Tibial nerve (tissue), 4 donors: ENCODE measurements around the gene FNBP1. TPM values are rescaled to one million over a fixed set of nuclear protein-coding genes. Genes with fewer than 3 reads are reported as not detected.
A peak's percentile ranks its signal among the peaks of the same experiment; 100 is the strongest.
"Not testable (repeated sequence)": the region's sequence is repeated elsewhere in the genome, so short reads cannot be mapped to it uniquely, and the experiment has no call there.

Source experiments
- DNase-seq, 2 donors: peaks; one replicate each; pipeline ENCODE4 v3.0.0-alpha.2; 2019; ENCODE audit warnings: low spot score in 2 of 2
- H3K27ac ChIP-seq, 4 donors: fragments of 200-600 bp; sonication (generic) in 3 of 4; one replicate each; pipeline ENCODE4 v1.5.1; 2017 to 2019; ENCODE audit warnings: mild to moderate bottlenecking in 1 of 4
- H3K27me3 ChIP-seq, 2 donors: fragments of 200-600 bp; sonication (generic) in 1 of 2; one replicate each; pipeline versions ENCODE4 v1.5.1 to v1.6.0; 2017 to 2019
- H3K36me3 ChIP-seq, 3 donors: fragments of 200-600 bp; sonication (generic); one replicate each; pipeline ENCODE4 v1.5.1; 2018 to 2019
- H3K4me1 ChIP-seq, 4 donors: fragments of 200-600 bp; sonication (generic) in 3 of 4; one replicate each; pipeline ENCODE4 v1.5.1; 2017 to 2019
- H3K4me3 ChIP-seq, 4 donors: fragments of 200-600 bp; sonication (generic) in 3 of 4; one replicate each; pipeline ENCODE4 v1.5.1; 2017 to 2019; ENCODE audit warnings: mild to moderate bottlenecking in 1 of 4, moderate library complexity in 1 of 4
- H3K9me3 ChIP-seq, 4 donors: fragments of 200-600 bp; sonication (generic) in 3 of 4; one replicate each; pipeline ENCODE4 v1.5.1; 2017 to 2019
- EP300 ChIP-seq, 2 donors: sonication (generic); formaldehyde crosslinking; IDR thresholded peaks; one replicate each; pipeline ENCODE4 v1.6.1; 2017; ENCODE audit warnings: antibody characterized with exemption in 2 of 2, mild to moderate bottlenecking in 1 of 2
- POLR2A ChIP-seq, 2 donors: fragments of 450-650 bp; IDR thresholded peaks; one replicate each; pipeline ENCODE4 v1.6.1; 2017; ENCODE audit warnings: antibody characterized with exemption in 2 of 2, mild to moderate bottlenecking in 2 of 2, moderate library complexity in 2 of 2
- WGBS, 2 donors: methylation state at CpG; one replicate each; pipeline ENCODE4 v1.1.5; 2018; 5-methylcytosine and 5-hydroxymethylcytosine counted together
- total RNA-seq, 4 donors: library from RNA; depleted of rRNA; stranded (reverse); fragments of >200 nt; gene quantifications; one replicate each; pipeline ENCODE4 v1.1.0, GENCODE V29; 2016
- TF ChIP-seq, protein P1 (sequence below), 5 experiments: fragments of 200-600 bp in 3 of 5; fragments of 450-650 bp in 2 of 5; sonication (generic) in 3 of 5; IDR thresholded peaks; one replicate each; pipeline ENCODE4 v1.5.1; 2016 to 2019; ENCODE audit warnings: antibody characterized with exemption in 5 of 5, mild to moderate bottlenecking in 3 of 5, moderate library complexity in 2 of 5

Gene FNBP1
- total RNA-seq, 4 donors from 2014 or later: 77.0 to 114 (median 86.4) TPM

DNA sequence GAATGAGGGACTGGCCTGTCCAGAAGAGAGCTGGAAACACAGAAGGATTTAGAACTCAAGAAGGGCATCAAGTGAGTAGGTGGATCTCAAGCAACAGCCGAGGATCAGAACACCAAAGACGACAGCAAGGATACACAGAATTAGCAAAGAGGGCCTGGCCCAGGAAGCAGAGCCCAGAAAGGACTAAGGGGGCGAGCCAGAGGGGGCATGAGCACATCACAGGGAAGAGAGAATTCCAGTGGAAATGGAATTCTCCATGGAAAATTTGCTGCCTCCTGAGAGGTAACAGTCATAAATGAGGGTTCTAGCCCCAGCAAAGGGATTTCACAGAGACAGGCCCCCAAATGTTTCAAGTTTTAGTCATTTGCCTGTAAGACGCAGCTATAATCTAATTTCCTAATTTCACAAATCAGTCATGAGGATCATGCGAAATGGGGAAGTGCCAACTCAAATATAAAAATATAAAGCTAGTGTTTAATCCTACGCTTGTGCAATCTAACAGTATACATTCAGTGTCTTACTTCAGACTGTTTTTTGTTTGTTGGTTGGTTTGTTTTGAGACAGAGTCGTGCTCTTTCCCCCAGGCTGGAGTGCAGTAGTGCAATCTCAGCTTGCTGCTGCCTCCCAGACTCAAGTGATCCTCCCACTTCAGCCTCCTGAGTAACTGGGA is 46.7 kb downstream of the FNBP1 start:
- Histone ChIP-seq H3K27ac (peak overlapping the region; percentile 56 to 94 (median 70)), H3K4me1 (peaks cover 0 to 73% (median 29%) of the 10 kb centered on the region in 4 donors), H3K9me3 (no peaks in the 10 kb centered on the region), H3K27me3 (no peaks in the 10 kb centered on the region), H3K4me3 (no peak overlapping the region), H3K36me3 (peaks cover 0 to 7% (median 0%) of the 10 kb centered on the region in 3 donors)
- peak in 1 of 2 donors; percentile 39 for TF ChIP-seq EP300 (IDR thresholded peaks at IDR 0.05)
- TF ChIP-seq POLR2A (IDR thresholded peaks at IDR 0.05): no peak
- no peak for DNase-seq
- WGBS, 2 donors: 61% methylated on average over 7 of the region's 7 CpGs

DNA sequence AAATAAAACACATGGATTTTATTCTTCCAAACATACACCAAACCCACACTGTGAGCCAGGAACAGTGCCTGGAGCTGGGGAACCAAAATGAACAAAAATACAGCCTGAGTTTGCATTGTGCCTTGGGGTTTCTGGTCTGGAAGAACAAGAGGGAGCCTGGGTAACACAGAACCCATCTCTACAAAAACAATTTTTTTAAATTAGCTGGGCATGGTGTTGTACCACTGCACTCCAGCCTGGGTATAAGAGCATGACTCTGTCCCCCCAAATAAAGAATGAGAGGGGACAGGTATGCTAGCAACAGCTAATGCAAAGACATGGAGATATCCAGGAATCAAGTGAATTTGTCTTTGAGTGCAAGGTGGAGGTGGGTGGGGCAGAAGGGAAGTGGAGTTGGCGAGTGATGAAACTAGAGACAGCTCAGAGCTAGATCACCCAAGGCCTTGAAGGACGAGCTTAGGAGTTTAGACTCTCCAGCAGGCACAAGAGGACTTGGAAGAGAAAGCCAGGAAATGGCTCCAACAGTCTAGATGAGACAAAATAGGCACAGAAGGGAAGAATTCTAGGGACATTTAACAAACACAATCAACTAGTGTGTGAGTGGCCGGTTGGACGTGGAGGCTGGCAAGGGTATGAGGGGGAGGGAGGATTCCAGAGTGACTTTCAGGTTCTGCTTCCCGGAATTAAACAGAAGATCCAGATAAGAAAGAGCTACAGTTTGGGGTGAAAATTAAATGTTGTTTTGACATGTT is 47.4 kb downstream of the FNBP1 start:
- peaks cover 0 to 11% (median 0%) of the 10 kb centered on the region in 3 donors for H3K36me3 ChIP-seq
- TF ChIP-seq, protein P1, sequence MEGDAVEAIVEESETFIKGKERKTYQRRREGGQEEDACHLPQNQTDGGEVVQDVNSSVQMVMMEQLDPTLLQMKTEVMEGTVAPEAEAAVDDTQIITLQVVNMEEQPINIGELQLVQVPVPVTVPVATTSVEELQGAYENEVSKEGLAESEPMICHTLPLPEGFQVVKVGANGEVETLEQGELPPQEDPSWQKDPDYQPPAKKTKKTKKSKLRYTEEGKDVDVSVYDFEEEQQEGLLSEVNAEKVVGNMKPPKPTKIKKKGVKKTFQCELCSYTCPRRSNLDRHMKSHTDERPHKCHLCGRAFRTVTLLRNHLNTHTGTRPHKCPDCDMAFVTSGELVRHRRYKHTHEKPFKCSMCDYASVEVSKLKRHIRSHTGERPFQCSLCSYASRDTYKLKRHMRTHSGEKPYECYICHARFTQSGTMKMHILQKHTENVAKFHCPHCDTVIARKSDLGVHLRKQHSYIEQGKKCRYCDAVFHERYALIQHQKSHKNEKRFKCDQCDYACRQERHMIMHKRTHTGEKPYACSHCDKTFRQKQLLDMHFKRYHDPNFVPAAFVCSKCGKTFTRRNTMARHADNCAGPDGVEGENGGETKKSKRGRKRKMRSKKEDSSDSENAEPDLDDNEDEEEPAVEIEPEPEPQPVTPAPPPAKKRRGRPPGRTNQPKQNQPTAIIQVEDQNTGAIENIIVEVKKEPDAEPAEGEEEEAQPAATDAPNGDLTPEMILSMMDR (IDR thresholded peaks at IDR 0.05): no peak
- no peak for TF ChIP-seq EP300 (IDR thresholded peaks at IDR 0.05)
- no peak for TF ChIP-seq POLR2A (IDR thresholded peaks at IDR 0.05)
- H3K9me3 ChIP-seq: no peaks in the 10 kb centered on the region
- H3K27ac ChIP-seq: peak overlapping the region; percentile 56 to 94 (median 70)
- peaks cover 0 to 80% (median 35%) of the 10 kb centered on the region in 4 donors for H3K4me1 ChIP-seq
- H3K4me3 ChIP-seq: no peak overlapping the region
- no peaks in the 10 kb centered on the region for H3K27me3 ChIP-seq
- DNase-seq: no peak
- 23 to 28% methylated on average over 5 of the region's 5 CpGs for WGBS, 2 donors

DNA sequence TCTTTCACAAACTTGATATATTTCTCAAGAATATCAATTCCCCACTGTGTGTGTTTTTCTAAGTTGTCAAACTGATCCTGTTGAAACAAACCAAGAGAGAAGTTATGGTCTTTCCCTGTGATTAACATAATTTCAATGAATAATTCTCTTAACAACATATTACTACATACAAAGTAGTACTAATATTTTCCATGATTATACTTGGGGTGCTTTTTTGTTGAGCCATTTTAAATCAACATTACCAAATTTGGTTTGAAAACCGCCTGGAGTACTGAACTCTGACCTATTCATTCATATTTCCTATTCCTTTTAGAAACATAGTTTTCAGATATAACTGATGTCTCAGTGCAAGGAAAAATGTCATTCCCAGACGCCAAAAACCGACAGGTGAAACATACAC is 48.1 kb downstream of the FNBP1 start:
- Histone ChIP-seq H3K36me3 (peaks cover 0 to 11% (median 0%) of the 10 kb centered on the region in 3 donors), H3K27ac (peak overlapping the region; percentile 56 to 94 (median 70)), H3K4me1 (peaks cover 0 to 82% (median 41%) of the 10 kb centered on the region in 4 donors), H3K27me3 (no peaks in the 10 kb centered on the region), H3K4me3 (no peak overlapping the region), H3K9me3 (no peaks in the 10 kb centered on the region)
- 51 to 55% methylated on average over 3 of the region's 3 CpGs for WGBS, 2 donors
- no peak for TF ChIP-seq POLR2A (IDR thresholded peaks at IDR 0.05)
- TF ChIP-seq, protein P1 (IDR thresholded peaks at IDR 0.05): no peak
- TF ChIP-seq EP300 (IDR thresholded peaks at IDR 0.05): no peak
- no peak for DNase-seq

DNA sequence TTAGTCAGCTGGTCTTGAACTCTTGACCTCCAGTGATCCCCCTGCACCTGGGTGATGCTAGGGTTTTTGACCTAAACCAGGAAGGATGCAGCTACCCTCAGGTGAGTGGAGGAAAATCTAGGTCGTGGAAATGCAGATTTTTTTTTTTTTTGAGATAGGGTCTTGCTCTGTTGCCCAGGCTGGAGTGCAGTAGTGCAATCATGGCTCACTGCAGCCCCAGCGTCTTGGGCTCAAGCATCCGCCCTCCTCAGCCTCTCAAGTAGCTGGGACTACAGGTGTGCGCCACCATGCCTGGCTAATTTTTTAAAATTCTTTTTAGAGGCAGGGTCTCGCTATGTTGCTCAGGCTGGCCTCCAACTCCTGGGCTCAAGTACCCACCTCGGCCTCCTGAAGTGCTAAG is 51.9 kb downstream of the FNBP1 start:
- not testable (repeated sequence) for H3K27me3 ChIP-seq, DNase-seq, H3K9me3 ChIP-seq, H3K4me3 ChIP-seq
- Histone ChIP-seq H3K4me1 (peaks cover 0 to 70% (median 35%) of the 10 kb centered on the region in 4 donors), H3K27ac (peak overlapping the region in 2 of 4 donors; percentile 57 to 69), H3K36me3 (peaks cover 0 to 11% (median 0%) of the 10 kb centered on the region in 3 donors)
- 93% methylated on average over 6 of the region's 6 CpGs for WGBS, 2 donors

DNA sequence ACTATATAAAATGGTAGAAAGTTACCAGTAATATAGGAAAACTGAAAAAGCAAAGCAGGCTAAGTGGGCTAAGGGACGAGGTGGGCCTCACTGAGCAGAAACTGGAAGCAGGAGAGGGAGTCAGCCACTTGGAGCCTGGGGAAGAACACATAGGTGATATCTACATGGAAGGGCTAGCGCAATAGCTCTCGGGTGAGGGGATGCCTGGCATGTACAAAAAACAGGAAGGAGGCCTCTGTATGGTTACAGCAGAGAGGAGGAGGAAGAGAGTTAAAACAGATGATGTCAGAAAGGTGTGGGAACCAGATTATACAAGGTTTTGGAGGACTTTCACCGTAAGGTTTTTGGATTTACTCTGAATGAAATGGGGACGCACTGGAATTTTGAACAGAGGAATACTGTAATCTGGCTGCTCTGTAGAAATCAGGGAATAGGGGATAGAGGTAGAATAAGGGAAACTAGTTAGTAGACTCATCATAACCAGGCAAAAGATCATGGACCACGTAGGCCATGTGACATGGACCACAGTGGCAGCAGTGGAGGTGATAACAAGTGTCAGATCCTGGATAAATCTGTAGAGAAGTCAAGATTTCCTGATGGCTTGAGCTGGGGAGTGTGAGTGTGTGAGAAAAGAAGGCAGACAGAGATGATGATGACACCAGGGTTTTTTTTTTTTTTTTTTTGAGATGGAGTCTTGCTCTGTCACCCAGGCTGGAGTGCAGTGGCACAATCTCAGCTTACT is 52.5 kb downstream of the FNBP1 start:
- no peak for DNase-seq
- WGBS, 2 donors: 59 to 61% methylated on average over 6 of the region's 6 CpGs
- Histone ChIP-seq H3K4me1 (peaks cover 0 to 65% (median 28%) of the 10 kb centered on the region in 4 donors), H3K9me3 (no peaks in the 10 kb centered on the region), H3K27ac (peak overlapping the region in 3 of 4 donors; percentile 57 to 77 (median 69)), H3K4me3 (no peak overlapping the region), H3K27me3 (no peaks in the 10 kb centered on the region), H3K36me3 (peaks cover 0 to 11% (median 0%) of the 10 kb centered on the region in 3 donors)
- no peak for TF ChIP-seq EP300 (IDR thresholded peaks at IDR 0.05)

DNA sequence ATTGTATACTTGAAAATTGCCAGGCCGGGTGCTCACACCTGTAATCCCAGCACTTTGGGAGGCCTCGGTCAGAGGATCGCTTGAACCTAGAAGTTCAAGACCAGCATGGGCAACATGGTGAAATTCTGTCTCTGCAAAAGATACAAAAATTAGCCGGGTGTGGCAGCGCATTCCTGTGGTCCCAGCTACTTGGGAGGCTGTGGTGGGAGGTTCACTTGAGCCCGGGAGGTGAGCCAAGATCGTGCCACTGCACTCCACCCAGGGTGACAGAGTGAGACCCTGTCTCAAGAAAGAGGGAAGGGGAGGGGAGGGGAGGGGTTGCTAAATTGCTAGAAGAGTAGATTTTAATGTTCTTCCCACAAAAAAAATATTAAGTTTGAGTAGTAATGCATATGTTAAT is 53.2 kb downstream of the FNBP1 start:
- DNase-seq: peak in 1 of 2 donors; percentile 34
- Histone ChIP-seq H3K4me3 (no peak overlapping the region), H3K9me3 (no peaks in the 10 kb centered on the region), H3K27ac (peak overlapping the region in 3 of 4 donors; percentile 57 to 77 (median 69)), H3K4me1 (peaks cover 0 to 63% (median 23%) of the 10 kb centered on the region in 4 donors), H3K36me3 (peaks cover 0 to 11% (median 0%) of the 10 kb centered on the region in 3 donors), H3K27me3 (no peaks in the 10 kb centered on the region)
- WGBS, 2 donors: 62 to 63% methylated on average over 7 of the region's 7 CpGs
- TF ChIP-seq EP300 (IDR thresholded peaks at IDR 0.05) (no peak), POLR2A (IDR thresholded peaks at IDR 0.05) (no peak)
- TF ChIP-seq, protein P1 (IDR thresholded peaks at IDR 0.05): no peak
